Liver (tissue), 3 donors: ENCODE measurements around the gene FN1.

ENCODE experiments used
- SP1 ChIP-seq: IDR thresholded peaks from 2 replicates; pipeline ENCODE4 v1.6.1; 2018; ENCODE audit warnings: antibody characterized with exemption, mild to moderate bottlenecking
- YY1 ChIP-seq: IDR thresholded peaks from 2 replicates; pipeline ENCODE4 v1.6.1; 2016; ENCODE audit warnings: antibody characterized with exemption, mild to moderate bottlenecking
- TF ChIP-seq, protein P1 (sequence below): fragments of 150-350 bp; IDR thresholded peaks from 2 replicates; pipeline ENCODE4 v1.5.1; 2017; ENCODE audit warnings: improper control_type of control experiment, low read depth, low read length; ENCODE audit not compliant: missing input control
- donor health status: healthy.
- donor health status: healthy.

DNA sequence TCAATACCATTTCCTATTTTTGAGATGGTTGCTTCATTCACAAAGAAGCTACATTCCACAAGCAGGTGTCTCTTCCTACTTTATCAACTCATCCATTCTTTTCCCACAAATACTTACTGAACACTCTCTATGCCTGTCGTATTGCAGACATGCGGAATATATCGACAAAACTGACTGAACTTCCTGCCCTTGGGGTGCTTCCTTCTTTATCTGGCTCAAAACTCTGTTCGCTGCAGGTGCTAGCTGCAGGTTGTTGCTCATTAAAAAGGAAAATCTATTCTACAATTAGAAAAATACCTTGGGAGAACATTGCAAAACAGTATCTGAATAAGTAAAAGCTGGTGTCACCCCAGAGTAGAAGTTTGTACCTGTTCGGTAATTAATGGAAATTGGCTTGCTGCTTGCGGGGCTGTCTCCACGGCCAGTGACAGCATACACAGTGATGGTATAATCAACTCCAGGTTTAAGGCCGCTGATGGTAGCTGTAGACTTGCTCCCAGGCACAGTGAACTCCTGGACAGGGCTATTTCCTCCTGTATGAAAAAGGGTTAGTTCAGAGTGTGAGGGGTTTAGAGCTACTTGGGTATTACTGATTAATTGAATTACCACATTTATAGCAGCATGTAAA is 52.1 kb downstream of the FN1 start:
- TF ChIP-seq, protein P1, sequence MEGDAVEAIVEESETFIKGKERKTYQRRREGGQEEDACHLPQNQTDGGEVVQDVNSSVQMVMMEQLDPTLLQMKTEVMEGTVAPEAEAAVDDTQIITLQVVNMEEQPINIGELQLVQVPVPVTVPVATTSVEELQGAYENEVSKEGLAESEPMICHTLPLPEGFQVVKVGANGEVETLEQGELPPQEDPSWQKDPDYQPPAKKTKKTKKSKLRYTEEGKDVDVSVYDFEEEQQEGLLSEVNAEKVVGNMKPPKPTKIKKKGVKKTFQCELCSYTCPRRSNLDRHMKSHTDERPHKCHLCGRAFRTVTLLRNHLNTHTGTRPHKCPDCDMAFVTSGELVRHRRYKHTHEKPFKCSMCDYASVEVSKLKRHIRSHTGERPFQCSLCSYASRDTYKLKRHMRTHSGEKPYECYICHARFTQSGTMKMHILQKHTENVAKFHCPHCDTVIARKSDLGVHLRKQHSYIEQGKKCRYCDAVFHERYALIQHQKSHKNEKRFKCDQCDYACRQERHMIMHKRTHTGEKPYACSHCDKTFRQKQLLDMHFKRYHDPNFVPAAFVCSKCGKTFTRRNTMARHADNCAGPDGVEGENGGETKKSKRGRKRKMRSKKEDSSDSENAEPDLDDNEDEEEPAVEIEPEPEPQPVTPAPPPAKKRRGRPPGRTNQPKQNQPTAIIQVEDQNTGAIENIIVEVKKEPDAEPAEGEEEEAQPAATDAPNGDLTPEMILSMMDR: no peak
- TF ChIP-seq SP1 (no peak), YY1 (no peak)
